H1 (cell line): ENCODE measurements around the gene TAT.
"Not testable (repeated sequence)": the region's sequence is repeated elsewhere in the genome, so short reads cannot be mapped to it uniquely, and the experiment has no call there.

ENCODE experiments used
- MAX ChIP-seq: IDR thresholded peaks from 2 replicates; pipeline ENCODE4 v1.6.1; 2012; ENCODE audit warnings: inconsistent platforms
- SIN3A ChIP-seq, 2 experiments: IDR thresholded peaks in 1 of 2; conservative IDR thresholded peaks in 1 of 2; 2 replicates each; pipeline ENCODE4 v1.6.1; 2011 to 2012; ENCODE audit warnings: low read length in 2 of 2, improper control_type of control experiment in 1 of 2, low read depth in 1 of 2, mild to moderate bottlenecking in 1 of 2

- TF ChIP-seq SIN3A (conservative IDR thresholded peaks at IDR 0.05 in 1 of 2, IDR thresholded peaks at IDR 0.05 in 1 of 2; ENCODE audit: low read depth in 1 of 2, low read length in 2 of 2); MAX: not testable (repeated sequence)
Measured at GRCh38 chr16:71589334-71589733, 12.4 kb upstream of the TAT start.
